Testis (tissue), 3 donors: ENCODE results near the gene SIRPB2. TPM values are rescaled to one million over a fixed set of nuclear protein-coding genes. Genes with fewer than 3 reads are reported as not detected.

Experiments
- DNase-seq: peaks from one replicate; pipeline ENCODE4 v3.0.0-alpha.2; 2019
- H3K27ac ChIP-seq, 2 donors: fragments of 200-600 bp; sonication (generic); one replicate each; pipeline ENCODE4 v1.5.1; 2019
- H3K27me3 ChIP-seq: fragments of 200-600 bp; sonication (generic); one replicate; pipeline ENCODE4 v1.5.1; 2019
- H3K36me3 ChIP-seq: fragments of 200-600 bp; sonication (generic); one replicate; pipeline ENCODE4 v1.5.1; 2017; ENCODE audit warnings: low read depth; ENCODE audit errors: missing control alignments
- H3K4me1 ChIP-seq: fragments of 200-600 bp; sonication (generic); one replicate; pipeline ENCODE4 v1.5.1; 2019
- H3K4me3 ChIP-seq, 2 donors: fragments of 200-600 bp; sonication (generic); one replicate each; pipeline ENCODE4 v1.5.1; 2017 to 2019
- H3K9me3 ChIP-seq: fragments of 200-600 bp; sonication (generic); one replicate; pipeline ENCODE4 v1.5.1; 2017
- POLR2A ChIP-seq: fragments of 450-650 bp; IDR thresholded peaks from one replicate; pipeline ENCODE4 v1.6.1; 2017; ENCODE audit warnings: antibody characterized with exemption, mild to moderate bottlenecking, moderate library complexity
- WGBS, 2 donors: methylation state at CpG; one replicate each; pipeline ENCODE4 v1.1.5; 2018; 5-methylcytosine and 5-hydroxymethylcytosine counted together
- intact Hi-C: fragments of 100-400 bp; cut with DNase I; formaldehyde crosslinking; loops from one replicate; pipeline ENCODE4 v1.15.1; 2023; ENCODE audit warnings: low total_unique reads
- polyA plus RNA-seq: library from polyadenylated mRNA; stranded (reverse); fragments of 350-450 nt; fragmentation: Illumina TruSeq; extraction: RNeasy Lipid Tissue Mini Kit (QIAGEN cat#74804); gene quantifications from one replicate; pipeline ENCODE4 v1.2.3, GENCODE V29; 2014; ENCODE audit warnings: low read depth, low replicate concordance; ENCODE audit not compliant: insufficient read depth
- total RNA-seq, 2 donors: library from RNA; depleted of rRNA; stranded (reverse); fragments of >200 nt; gene quantifications; one replicate each; pipeline ENCODE4 v1.2.3, GENCODE V29; 2016
- TF ChIP-seq, protein P1 (sequence below), 3 experiments: fragments of 450-650 bp in 2 of 3; fragments of 200-600 bp in 1 of 3; sonication (generic) in 1 of 3; IDR thresholded peaks; one replicate each; pipeline ENCODE4 v1.5.1; 2016 to 2019; ENCODE audit warnings: antibody characterized with exemption in 3 of 3, mild to moderate bottlenecking in 2 of 3, moderate library complexity in 1 of 3

The SIRPB2 gene
- total and polyA plus RNA-seq, 3 donors from 2014 or later = 0.63 to 3.3 (median 1.5) TPM

DNA sequence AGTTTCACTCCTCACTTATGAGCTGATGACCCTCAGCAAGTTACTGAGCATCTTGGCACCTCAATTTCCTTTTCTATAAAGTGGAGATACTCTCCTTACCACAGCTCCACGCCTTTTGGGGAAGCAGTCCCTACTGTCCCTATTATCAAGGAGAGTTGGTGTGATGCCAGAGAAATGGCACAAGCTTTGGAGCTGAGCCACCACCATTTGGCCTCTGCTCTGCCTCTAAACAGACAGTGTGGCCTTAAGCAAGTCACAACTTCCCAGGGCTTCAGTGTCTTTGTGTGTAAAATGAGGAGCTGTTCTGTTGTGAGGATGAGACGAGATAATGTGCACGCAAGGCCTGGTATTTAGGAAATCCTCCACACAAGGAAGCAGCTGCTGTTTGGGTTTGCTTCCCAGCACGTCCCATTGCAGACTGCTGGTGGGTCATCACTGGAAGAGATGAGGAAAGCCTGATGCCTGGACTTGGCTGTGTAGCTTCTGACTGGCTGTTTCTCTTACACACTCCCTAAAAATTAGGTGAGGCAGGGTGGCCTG lies 43.1 kb downstream of the SIRPB2 start:
- 89 to 93% methylated on average over 4 of the region's 4 CpGs for WGBS, 2 donors

DNA sequence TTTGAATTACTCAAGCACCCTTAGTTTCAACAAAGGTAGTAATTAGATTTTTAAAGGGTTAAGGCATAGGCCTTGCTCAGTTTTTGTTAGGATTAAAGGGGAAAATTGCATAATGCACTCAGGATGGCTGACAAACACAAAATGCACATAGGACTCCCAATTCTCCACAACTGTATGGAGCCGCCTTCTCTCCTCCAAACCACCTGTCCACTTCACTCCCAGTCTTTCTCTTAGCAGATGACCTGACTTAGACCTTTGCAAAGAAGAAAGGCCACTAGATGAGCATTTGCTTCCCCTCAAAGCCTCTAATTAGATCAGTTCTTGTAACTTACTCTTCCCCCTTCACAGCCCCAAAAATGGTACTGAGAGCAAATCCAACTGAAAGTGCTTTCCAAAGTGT lies 44.7 kb downstream of the SIRPB2 start:
- no peaks in the 10 kb centered on the region for H3K36me3 ChIP-seq
- H3K9me3 ChIP-seq = no peaks in the 10 kb centered on the region
- no peaks in the 10 kb centered on the region for H3K27me3 ChIP-seq
- no peak for DNase-seq
- 90 to 96% methylated on average over 1 of the region's 1 CpG for WGBS, 2 donors
- TF ChIP-seq POLR2A = no peak
- TF ChIP-seq, protein P1, sequence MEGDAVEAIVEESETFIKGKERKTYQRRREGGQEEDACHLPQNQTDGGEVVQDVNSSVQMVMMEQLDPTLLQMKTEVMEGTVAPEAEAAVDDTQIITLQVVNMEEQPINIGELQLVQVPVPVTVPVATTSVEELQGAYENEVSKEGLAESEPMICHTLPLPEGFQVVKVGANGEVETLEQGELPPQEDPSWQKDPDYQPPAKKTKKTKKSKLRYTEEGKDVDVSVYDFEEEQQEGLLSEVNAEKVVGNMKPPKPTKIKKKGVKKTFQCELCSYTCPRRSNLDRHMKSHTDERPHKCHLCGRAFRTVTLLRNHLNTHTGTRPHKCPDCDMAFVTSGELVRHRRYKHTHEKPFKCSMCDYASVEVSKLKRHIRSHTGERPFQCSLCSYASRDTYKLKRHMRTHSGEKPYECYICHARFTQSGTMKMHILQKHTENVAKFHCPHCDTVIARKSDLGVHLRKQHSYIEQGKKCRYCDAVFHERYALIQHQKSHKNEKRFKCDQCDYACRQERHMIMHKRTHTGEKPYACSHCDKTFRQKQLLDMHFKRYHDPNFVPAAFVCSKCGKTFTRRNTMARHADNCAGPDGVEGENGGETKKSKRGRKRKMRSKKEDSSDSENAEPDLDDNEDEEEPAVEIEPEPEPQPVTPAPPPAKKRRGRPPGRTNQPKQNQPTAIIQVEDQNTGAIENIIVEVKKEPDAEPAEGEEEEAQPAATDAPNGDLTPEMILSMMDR (IDR thresholded peaks at IDR 0.05) = no peak
- H3K4me1 ChIP-seq = no peaks in the 10 kb centered on the region
- H3K4me3 ChIP-seq = no peak overlapping the region
- no peak overlapping the region for H3K27ac ChIP-seq
- intact Hi-C loops = no loop called here

More for the DNA sequence above, 43.1 kb downstream of the SIRPB2 start:
- no peaks in the 10 kb centered on the region for H3K4me1 ChIP-seq
- no peak overlapping the region for H3K27ac ChIP-seq
- TF ChIP-seq, protein P1 (IDR thresholded peaks at IDR 0.05) = no peak
- no peak for TF ChIP-seq POLR2A
- H3K4me3 ChIP-seq = no peak overlapping the region
- DNase-seq = no peak
- no peaks in the 10 kb centered on the region for H3K27me3 ChIP-seq
- peaks cover 3% of the 10 kb centered on the region for H3K36me3 ChIP-seq
- intact Hi-C loops = no loop called here
- H3K9me3 ChIP-seq = no peaks in the 10 kb centered on the region

- Histone ChIP-seq H3K27ac (no peak overlapping the region), H3K4me1 (no peaks in the 10 kb centered on the region), H3K9me3 (no peaks in the 10 kb centered on the region), H3K27me3 (no peaks in the 10 kb centered on the region), H3K4me3 (no peak overlapping the region), H3K36me3 (no peaks in the 10 kb centered on the region)
- intact Hi-C loops = no loop called here
- DNase-seq = no peak
- 78 to 80% methylated on average over 5 of the region's 5 CpGs for WGBS, 2 donors
- TF ChIP-seq POLR2A = no peak
- TF ChIP-seq, protein P1 (IDR thresholded peaks at IDR 0.05) = no peak
Measured at GRCh38 chr20:1443085-1443484, 48.1 kb downstream of the SIRPB2 start.

DNA sequence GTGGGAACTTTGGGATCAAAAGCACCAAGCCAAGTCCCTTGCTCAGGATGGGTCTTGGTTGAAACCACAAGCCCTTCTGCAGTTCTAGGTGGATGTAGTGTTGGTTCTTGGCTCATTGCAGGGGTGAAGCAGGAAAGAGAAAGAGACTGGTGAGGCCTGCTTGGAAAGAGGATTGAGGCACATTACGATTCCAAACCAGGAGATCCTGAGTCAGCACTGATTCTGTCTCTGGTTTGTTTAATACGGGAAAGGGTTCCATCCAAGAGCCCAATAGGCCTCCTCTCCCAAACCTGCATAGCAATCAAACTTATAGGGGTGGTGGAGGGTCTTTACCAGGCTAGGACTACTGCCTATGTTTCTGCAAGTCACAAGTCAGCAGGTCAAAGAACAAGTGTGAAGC lies 48.9 kb downstream of the SIRPB2 start:
- H3K9me3 ChIP-seq = no peaks in the 10 kb centered on the region
- WGBS, 2 donors = 87 to 92% methylated on average over 2 of the region's 2 CpGs
- no peak for DNase-seq
- no peaks in the 10 kb centered on the region for H3K36me3 ChIP-seq
- H3K27me3 ChIP-seq = no peaks in the 10 kb centered on the region
- no peak overlapping the region for H3K27ac ChIP-seq
- no peak overlapping the region for H3K4me3 ChIP-seq
- TF ChIP-seq, protein P1 (IDR thresholded peaks at IDR 0.05) = no peak
- no peak for TF ChIP-seq POLR2A
- intact Hi-C loops = no loop called here
- H3K4me1 ChIP-seq = no peaks in the 10 kb centered on the region

DNA sequence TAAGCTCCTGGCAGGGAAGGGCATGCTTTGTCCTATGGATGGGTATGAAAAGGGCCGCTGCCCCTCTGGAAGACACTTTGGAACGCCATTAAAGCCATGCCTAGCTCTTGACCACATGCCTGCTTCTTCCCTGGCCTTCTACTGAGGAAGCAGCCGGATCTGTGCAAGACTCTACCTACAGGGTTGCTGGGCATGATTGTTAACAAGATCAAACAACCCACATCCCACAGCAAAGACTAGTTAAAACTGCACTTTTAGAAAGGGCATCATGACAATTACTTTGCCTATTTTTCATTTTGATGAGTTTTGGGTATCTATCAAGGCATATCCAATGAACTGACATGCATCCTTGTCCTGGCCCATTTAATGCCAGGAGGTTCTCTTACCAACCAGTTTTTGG lies 50.1 kb downstream of the SIRPB2 start:
- H3K36me3 ChIP-seq = no peaks in the 10 kb centered on the region
- no peak for TF ChIP-seq POLR2A
- TF ChIP-seq, protein P1 (IDR thresholded peaks at IDR 0.05) = no peak
- intact Hi-C loops = no loop called here
- no peaks in the 10 kb centered on the region for H3K9me3 ChIP-seq
- H3K4me1 ChIP-seq = no peaks in the 10 kb centered on the region
- H3K27ac ChIP-seq = no peak overlapping the region
- no peak for DNase-seq
- WGBS, 2 donors = 80 to 92% methylated on average over 2 to 3 of the region's 3 CpGs
- H3K27me3 ChIP-seq = no peaks in the 10 kb centered on the region
- no peak overlapping the region for H3K4me3 ChIP-seq
